ENCODE data around the gene CAMTA1. TPM values are rescaled to one million over a fixed set of nuclear protein-coding genes. Genes with fewer than 3 reads are reported as not detected.

Gene CAMTA1
- total and polyA plus RNA-seq, 4 donors, result 48.1 to 140 (median 52.3) TPM

- H3K27ac ChIP-seq (ENCODE audit: low read depth in 1 of 2, low read length in 1 of 2), result no peak overlapping the region
- H3K4me1 ChIP-seq (ENCODE audit: control insufficient read depth in 5 of 5, insufficient read depth in 5 of 5, low read length in 5 of 5), result peaks cover 0 to 6% (median 0%) of the 10 kb centered on the region in 5 donors
- no peak for DNase-seq
- H3K27me3 ChIP-seq (ENCODE audit: control insufficient read depth in 3 of 3, insufficient read depth in 3 of 3, low read length in 2 of 3), result no peaks in the 10 kb centered on the region
- TF ChIP-seq CTCF (IDR thresholded peaks at IDR 0.05; ENCODE audit: control extremely low read depth, extremely low read depth), result no peak
- no peaks in the 10 kb centered on the region for H3K9me3 ChIP-seq (ENCODE audit: control insufficient read depth in 4 of 4, insufficient read depth in 3 of 4, low read length in 3 of 4)
- no peak overlapping the region for H3K4me3 ChIP-seq
- 81 to 89% methylated on average over 11 of the region's 11 CpGs for WGBS, 2 donors
- no peak overlapping the region for H3K9ac ChIP-seq (ENCODE audit: insufficient read depth in 1 of 2, low read length in 2 of 2)
- H3K36me3 ChIP-seq (ENCODE audit: control insufficient read depth in 4 of 4, insufficient read depth in 4 of 4, low read length in 4 of 4), result no peaks in the 10 kb centered on the region
- no peak for ATAC-seq (ENCODE audit: insufficient read depth, low FRiP score)
These were observed 881.9 kb downstream of the CAMTA1 start for GRCh38 chr1:7667159-7667558.

GRCh38 chr1:7667625-7668218 lies 882.5 kb downstream of the CAMTA1 start:
- no peaks in the 10 kb centered on the region for H3K9me3 ChIP-seq (ENCODE audit: control insufficient read depth in 4 of 4, insufficient read depth in 3 of 4, low read length in 3 of 4)
- H3K9ac ChIP-seq (ENCODE audit: insufficient read depth in 1 of 2, low read length in 2 of 2), result no peak overlapping the region
- no peak overlapping the region for H3K27ac ChIP-seq (ENCODE audit: low read depth in 1 of 2, low read length in 1 of 2)
- ATAC-seq (ENCODE audit: insufficient read depth, low FRiP score) (peak; percentile 83), DNase-seq (peak; percentile 90 to 93 (median 92))
- no peaks in the 10 kb centered on the region for H3K36me3 ChIP-seq (ENCODE audit: control insufficient read depth in 4 of 4, insufficient read depth in 4 of 4, low read length in 4 of 4)
- peak; percentile 100 for TF ChIP-seq CTCF (IDR thresholded peaks at IDR 0.05; ENCODE audit: control extremely low read depth, extremely low read depth)
- H3K4me3 ChIP-seq, result no peak overlapping the region
- 27 to 28% methylated on average over 11 of the region's 11 CpGs for WGBS, 2 donors
- H3K27me3 ChIP-seq (ENCODE audit: control insufficient read depth in 3 of 3, insufficient read depth in 3 of 3, low read length in 2 of 3), result no peaks in the 10 kb centered on the region
- H3K4me1 ChIP-seq (ENCODE audit: control insufficient read depth in 5 of 5, insufficient read depth in 5 of 5, low read length in 5 of 5), result peaks cover 0 to 6% (median 0%) of the 10 kb centered on the region in 5 donors

- DNase-seq, result peak; percentile 50 to 60 (median 51)
- no peak overlapping the region for H3K27ac ChIP-seq (ENCODE audit: low read depth in 1 of 2, low read length in 1 of 2)
- H3K4me1 ChIP-seq (ENCODE audit: control insufficient read depth in 5 of 5, insufficient read depth in 5 of 5, low read length in 5 of 5), result peaks cover 0 to 6% (median 0%) of the 10 kb centered on the region in 5 donors
- H3K4me3 ChIP-seq, result no peak overlapping the region
- ATAC-seq (ENCODE audit: insufficient read depth, low FRiP score), result no peak
- H3K9ac ChIP-seq (ENCODE audit: insufficient read depth in 1 of 2, low read length in 2 of 2), result no peak overlapping the region
- no peaks in the 10 kb centered on the region for H3K27me3 ChIP-seq (ENCODE audit: control insufficient read depth in 3 of 3, insufficient read depth in 3 of 3, low read length in 2 of 3)
- H3K36me3 ChIP-seq (ENCODE audit: control insufficient read depth in 4 of 4, insufficient read depth in 4 of 4, low read length in 4 of 4), result no peaks in the 10 kb centered on the region
- TF ChIP-seq CTCF (IDR thresholded peaks at IDR 0.05; ENCODE audit: control extremely low read depth, extremely low read depth), result peak; percentile 70
- H3K9me3 ChIP-seq (ENCODE audit: control insufficient read depth in 4 of 4, insufficient read depth in 3 of 4, low read length in 3 of 4), result no peaks in the 10 kb centered on the region
- 11 to 13% methylated on average over 16 to 19 of the region's 19 CpGs for WGBS, 2 donors
These were observed 884.5 kb downstream of the CAMTA1 start for GRCh38 chr1:7669559-7670311.

Data from lung (tissue), 12 donors.